Urinary bladder (tissue), 4 donors: ENCODE data around the gene TIPRL. TPM values are rescaled to one million over a fixed set of nuclear protein-coding genes. Genes with fewer than 3 reads are reported as not detected.
"Not testable (repeated sequence)": the region's sequence is repeated elsewhere in the genome, so short reads cannot be mapped to it uniquely, and the experiment has no call there.

Experiments
- DNase-seq: peaks from one replicate; pipeline ENCODE4 v3.0.0-alpha.2; 2015; ENCODE audit errors: extremely low spot score
- H3K27ac ChIP-seq: one replicate; pipeline ENCODE4 v1.5.1; 2013; ENCODE audit warnings: low read depth, mild to moderate bottlenecking, moderate library complexity
- H3K36me3 ChIP-seq: one replicate; pipeline ENCODE4 v1.6.1; 2013; ENCODE audit warnings: mild to moderate bottlenecking, moderate library complexity; ENCODE audit not compliant: insufficient read depth
- H3K4me1 ChIP-seq: one replicate; pipeline ENCODE4 v1.6.1; 2013; ENCODE audit warnings: mild to moderate bottlenecking, moderate library complexity; ENCODE audit not compliant: insufficient read depth
- H3K4me3 ChIP-seq: one replicate; pipeline ENCODE4 v1.5.1; 2013; ENCODE audit warnings: low read depth, low read length
- WGBS: extraction: QIAGEN DNeasy Blood & Tissue Kit; methylation state at CpG from one replicate; pipeline ENCODE4 v1.1.7; 2013; 5-methylcytosine and 5-hydroxymethylcytosine counted together
- polyA plus RNA-seq: library from polyadenylated mRNA; stranded (reverse); fragments of 200-250 nt; gene quantifications from one replicate; pipeline ENCODE4 v1.2.3, GENCODE V29; 2013
- total RNA-seq: library from RNA; depleted of rRNA; stranded (reverse); fragments of >200 nt; gene quantifications from one replicate; pipeline ENCODE4 v1.2.3, GENCODE V29; 2014
- donor health status: healthy with polysubstance abuse.
- donor health status: healthy.

The TIPRL gene
- total and polyA plus RNA-seq, 2 donors: 24.6 to 58.9 TPM

DNA sequence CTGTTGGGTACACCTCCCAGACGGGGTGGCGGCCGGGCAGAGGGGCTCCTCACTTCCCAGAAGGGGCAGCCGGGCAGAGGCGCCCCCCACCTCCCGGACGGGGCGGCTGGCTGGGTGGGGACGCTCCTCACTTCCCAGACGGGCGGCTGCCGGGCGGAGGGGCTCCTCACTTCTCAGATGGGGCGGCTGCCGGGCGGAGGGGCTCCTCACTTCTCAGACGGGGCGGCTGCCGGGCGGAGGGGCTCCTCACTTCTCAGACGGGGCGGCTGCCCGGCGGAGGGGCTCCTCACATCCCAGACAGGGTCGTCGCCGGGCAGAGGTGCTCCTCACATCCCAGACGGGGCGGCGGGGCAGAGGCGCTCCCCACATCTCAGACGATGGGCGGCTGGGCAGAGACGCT, 28.9 kb downstream of the TIPRL start:
- H3K4me1 ChIP-seq, DNase-seq, H3K27ac ChIP-seq, H3K36me3 ChIP-seq, H3K4me3 ChIP-seq: not testable (repeated sequence)
- 88% methylated on average over 27 of the region's 34 CpGs for WGBS

DNA sequence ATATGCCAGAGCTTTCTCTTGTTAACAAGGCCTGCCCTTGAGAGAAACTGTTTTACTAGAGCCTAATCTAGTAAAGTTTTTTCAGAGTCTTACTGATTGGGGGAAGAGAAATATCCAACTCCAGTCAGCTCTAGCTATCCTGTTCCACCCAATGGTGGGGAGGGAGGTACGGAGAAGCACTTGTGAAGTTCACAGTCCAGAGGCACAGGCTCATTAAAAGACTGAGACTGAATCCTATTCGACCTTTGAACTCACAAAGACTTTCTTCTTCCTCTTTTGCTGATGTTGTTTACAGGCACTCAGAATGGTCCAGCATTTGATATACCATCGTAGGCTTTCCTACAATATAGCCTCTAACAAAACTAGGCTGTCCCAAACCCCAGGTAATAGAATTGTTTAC, 31.6 kb downstream of the TIPRL start:
- Histone ChIP-seq H3K36me3 (no peaks in the 10 kb centered on the region), H3K4me3 (no peak overlapping the region), H3K27ac (no peak overlapping the region), H3K4me1 (no peaks in the 10 kb centered on the region)
- DNase-seq: no peak
- WGBS: 85% methylated on average over 3 of the region's 3 CpGs

DNA sequence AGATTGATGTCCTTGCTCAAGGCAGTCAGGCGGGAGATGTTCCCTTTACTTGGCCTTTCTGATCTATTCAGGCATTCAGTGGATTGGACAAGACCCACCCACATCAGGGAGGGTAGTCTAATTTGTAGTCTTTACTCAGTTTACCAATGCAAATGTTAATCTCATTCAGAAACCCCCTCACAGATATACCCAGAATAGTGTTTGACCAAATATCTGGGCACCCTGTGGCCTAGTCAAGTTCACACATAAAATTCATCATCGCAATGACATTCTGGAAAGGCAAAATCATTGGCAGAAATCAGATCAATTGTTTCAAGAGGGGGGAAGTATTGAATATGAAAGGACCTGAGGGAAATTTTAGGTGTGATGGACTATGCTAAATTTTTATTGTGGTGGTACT, 34.6 kb downstream of the TIPRL start:
- no peak for DNase-seq
- Histone ChIP-seq H3K27ac (no peak overlapping the region), H3K4me1 (no peaks in the 10 kb centered on the region), H3K4me3 (no peak overlapping the region), H3K36me3 (no peaks in the 10 kb centered on the region)
- WGBS: 97% methylated on average over 2 of the region's 2 CpGs

DNA sequence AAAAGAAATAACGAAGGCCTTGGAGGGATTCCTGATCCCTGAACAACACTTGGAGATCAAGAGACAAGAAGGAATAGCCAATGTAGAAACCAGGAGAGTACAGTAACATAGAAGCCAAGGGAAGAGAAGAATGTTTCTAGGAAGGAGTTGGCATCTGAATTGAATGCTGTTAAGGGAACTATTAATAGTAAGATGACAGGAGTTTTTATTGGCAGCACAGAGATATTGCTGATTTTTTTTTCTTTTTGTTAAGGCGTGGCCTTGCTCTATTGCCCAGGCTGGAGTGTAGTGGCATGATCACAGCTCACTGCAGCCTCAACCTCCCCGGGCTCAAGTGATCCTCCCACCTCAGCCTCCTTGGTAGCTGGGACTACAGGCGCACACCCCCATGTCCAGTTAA, 37.4 kb downstream of the TIPRL start:
- DNase-seq: no peak
- 87% methylated on average over 4 of the region's 4 CpGs for WGBS
- H3K4me3 ChIP-seq: no peak overlapping the region
- no peaks in the 10 kb centered on the region for H3K4me1 ChIP-seq
- no peaks in the 10 kb centered on the region for H3K36me3 ChIP-seq
- no peak overlapping the region for H3K27ac ChIP-seq

DNA sequence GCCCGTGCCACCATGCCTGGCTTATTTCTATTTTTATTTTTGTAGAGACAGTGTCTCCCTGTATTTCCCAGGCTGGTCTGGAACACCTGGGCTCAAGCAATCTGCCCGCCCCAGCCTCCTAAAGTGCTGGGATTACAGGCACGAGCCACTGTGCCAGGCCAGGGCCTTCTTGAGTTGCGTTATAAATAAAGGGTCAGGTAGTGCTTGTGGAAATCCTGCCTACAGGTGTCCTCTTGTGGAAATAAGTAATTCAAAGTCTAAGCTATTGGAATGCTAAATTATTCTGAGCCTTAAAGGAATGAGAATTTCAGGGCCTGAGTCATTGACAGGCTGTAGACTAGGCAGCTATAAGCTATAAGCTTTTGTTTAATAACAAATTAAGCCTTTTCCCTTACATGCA, 38.9 kb downstream of the TIPRL start:
- H3K27ac ChIP-seq: no peak overlapping the region
- DNase-seq: no peak
- H3K4me3 ChIP-seq: no peak overlapping the region
- H3K36me3 ChIP-seq: no peaks in the 10 kb centered on the region
- no peaks in the 10 kb centered on the region for H3K4me1 ChIP-seq
- WGBS: 95% methylated on average over 4 of the region's 4 CpGs

DNA sequence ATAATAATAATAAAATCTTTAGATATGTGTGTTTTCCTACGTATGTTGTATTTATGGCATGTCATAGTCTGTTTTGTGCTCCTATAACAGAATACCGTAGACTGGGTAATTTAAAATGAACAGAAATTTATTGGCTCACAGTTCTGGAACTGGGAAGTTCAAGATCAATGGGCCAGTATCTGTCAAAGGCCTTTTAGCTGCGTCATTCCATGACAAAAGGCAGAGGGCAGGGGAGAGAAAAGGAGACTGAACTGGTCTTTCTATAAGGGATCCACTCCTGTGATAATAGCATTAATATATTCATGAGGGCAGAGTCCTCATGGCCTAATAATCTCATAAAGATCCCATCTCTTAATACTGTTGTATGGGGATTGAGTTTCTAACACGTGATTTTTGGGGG, 39.9 kb downstream of the TIPRL start:
- no peak for DNase-seq
- WGBS: 80% methylated on average over 4 of the region's 4 CpGs
- no peak overlapping the region for H3K27ac ChIP-seq
- no peaks in the 10 kb centered on the region for H3K36me3 ChIP-seq
- H3K4me1 ChIP-seq: no peaks in the 10 kb centered on the region
- no peak overlapping the region for H3K4me3 ChIP-seq

DNA sequence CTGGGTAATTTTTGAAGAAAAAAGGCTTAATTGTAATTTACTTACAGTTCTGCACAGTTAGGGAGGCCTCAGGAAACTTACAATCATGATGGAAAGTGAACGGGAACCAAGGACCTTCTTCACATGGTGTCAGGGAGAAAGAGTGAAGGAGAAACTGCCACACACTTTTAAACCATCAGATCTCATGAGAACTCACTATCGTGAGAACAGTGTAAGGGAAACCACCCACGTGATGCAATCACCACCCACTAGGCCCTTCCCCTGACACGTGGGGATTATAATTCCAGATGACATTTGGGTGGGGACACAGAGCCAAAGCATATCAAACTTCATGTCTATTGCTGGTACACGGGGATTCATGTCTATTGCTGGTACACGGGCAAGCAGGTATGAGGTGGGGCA, 41.7 kb downstream of the TIPRL start:
- WGBS: 77% methylated on average over 6 of the region's 6 CpGs
- Histone ChIP-seq H3K36me3 (no peaks in the 10 kb centered on the region), H3K4me1 (no peaks in the 10 kb centered on the region), H3K27ac (no peak overlapping the region), H3K4me3 (no peak overlapping the region)
- no peak for DNase-seq

DNA sequence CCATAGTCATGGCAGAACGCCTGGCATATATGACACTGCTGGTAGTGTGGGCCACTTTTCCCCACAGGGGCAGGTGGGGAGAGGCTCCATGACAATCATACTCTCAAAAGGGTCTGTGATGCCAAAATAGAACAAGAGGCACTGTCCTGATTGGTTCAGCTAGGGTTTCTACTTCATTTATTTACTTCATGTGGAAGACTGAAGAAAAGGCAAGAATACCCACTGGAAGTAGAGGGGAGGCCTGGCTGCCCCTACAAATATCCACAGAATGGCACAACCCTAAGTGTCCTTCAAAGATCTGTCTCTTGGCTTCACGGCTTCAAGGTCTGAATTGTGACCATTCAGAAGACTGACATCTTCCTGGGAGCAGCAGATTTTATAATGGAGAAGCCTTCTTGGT, 42.5 kb downstream of the TIPRL start:
- H3K4me3 ChIP-seq: no peak overlapping the region
- no peak for DNase-seq
- H3K27ac ChIP-seq: no peak overlapping the region
- WGBS: 84% methylated on average over 2 of the region's 2 CpGs
- H3K36me3 ChIP-seq: no peaks in the 10 kb centered on the region
- H3K4me1 ChIP-seq: no peaks in the 10 kb centered on the region

DNA sequence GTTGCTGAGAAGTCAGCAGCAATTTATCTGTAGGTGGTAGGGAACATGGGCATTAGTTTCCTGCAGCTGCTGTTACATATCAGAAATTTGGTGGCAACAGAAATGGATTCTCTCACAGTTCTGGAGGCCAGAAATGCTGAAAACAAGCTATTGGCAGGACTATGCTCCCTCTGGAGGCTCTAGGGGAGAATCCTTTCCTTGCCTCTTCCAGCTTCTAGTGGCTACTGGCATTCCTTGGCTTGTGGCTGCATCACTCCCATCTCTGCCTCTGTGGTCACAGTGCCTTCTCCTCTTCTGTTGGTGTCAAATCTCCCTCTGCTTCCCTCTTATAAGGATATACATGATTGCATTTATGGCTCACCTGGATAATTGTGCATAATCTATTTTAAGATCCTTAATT, 44.5 kb downstream of the TIPRL start:
- Histone ChIP-seq H3K27ac (no peak overlapping the region), H3K4me3 (no peak overlapping the region), H3K36me3 (no peaks in the 10 kb centered on the region), H3K4me1 (peaks cover 1% of the 10 kb centered on the region)
- DNase-seq: no peak

DNA sequence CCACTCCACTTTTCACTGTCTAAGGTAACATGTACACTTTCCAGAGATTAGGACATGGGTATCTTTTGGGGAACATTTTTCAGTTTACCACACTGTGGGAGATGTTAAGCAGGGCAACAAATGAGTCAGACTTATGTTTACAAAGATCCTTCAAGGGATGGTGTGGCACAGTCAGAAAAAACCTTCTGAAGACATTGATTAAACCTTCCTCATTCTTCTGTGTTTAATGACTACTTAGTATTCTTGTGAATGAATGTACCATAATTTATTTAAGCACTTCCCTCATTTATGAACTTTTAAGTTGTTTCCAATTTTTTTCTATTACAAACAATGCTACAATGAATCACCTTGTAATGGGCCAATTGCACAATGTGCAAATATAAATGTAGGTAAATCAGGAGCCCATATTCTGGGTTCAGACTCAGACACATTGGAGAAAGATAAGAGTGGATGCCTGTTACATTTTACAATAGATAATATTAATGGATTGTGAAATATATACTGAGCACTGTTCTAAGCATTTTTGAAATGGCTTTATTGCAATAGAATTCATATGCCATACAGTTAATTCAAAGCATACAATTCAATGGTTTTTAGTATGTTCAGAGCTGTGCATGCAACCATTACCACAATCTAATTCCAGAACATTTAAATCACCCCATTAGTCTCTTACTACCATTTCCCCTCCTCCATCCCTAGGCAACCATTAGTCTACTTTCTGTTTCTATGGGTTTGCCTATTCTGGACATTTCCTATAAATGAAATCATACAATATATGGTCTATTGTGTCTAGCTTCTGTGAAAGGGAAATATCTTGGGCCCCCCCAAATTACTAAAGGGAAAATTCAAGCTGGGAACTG, 45.1 kb downstream of the TIPRL start:
- Histone ChIP-seq H3K4me1 (peaks cover 1% of the 10 kb centered on the region), H3K4me3 (no peak overlapping the region), H3K36me3 (no peaks in the 10 kb centered on the region), H3K27ac (no peak overlapping the region)
- no peak for DNase-seq

DNA sequence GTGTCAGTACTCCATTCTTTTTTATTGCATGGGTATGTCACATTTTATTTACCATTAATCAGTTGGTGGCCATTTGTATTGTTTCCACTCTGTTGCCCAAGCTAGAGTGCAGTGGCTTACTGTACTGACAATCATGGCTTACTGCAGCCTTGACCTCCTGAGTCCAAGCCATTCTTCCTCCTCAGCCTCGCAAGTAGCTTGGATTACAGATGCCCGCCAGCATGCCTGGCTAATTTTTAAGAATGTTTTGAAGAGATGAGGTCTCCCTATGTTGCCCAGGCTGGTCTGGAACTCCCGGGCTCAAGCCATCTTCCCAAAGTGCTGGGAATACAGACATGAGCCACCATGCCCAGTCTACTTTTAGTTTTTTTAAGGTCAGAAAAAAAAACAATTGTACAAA, 46.2 kb downstream of the TIPRL start:
- peaks cover 1% of the 10 kb centered on the region for H3K4me1 ChIP-seq
- 84% methylated on average over 3 of the region's 3 CpGs for WGBS
- H3K27ac ChIP-seq: no peak overlapping the region
- DNase-seq: no peak
- H3K36me3 ChIP-seq: no peaks in the 10 kb centered on the region
- no peak overlapping the region for H3K4me3 ChIP-seq

DNA sequence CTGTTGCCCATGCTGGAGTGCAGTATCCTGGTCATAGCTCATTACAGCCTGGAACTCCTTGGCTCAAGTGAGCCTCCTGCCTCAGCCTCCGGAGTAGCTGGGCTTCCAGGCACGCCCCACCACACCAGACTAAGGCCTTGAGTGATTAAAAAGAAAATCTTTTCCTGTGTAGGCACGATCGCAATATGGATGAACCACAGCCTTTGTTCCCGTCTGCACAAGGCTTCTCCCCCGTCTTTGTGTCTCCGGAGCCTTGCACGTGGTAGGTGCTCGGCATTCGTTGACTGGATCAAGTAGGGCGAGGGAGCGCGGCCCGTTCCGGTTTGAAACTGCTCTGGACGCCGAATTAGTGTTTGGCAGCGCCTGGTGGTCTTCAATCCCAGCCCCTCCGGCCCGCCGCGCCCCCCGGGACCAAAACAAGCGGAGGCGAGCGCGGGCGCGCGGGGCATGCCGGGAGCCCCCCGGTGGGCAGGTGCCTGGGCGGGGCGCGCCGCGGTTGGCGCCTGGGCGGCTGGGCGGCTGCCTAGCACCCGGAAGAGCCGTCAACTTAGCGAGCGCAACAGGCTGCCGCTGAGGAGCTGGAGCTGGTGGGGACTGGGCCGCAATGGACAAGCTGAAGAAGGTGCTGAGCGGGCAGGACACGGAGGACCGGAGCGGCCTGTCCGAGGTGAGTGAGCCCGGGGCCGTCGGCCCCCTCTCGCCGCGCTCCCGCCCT, 46.9 kb downstream of the TIPRL start, which contains the start of gene SFT2D2:
TSS of gene SFT2D2 (plus strand) at position 529 of the 715 bp plus-strand sequence. CDS start at position 605, 76 bp downstream.
- Histone ChIP-seq H3K36me3 (no peaks in the 10 kb centered on the region), H3K27ac (peak within 1 kb of the TSS; percentile 84), H3K4me3 (peak within 1 kb of the TSS; percentile 96), H3K4me1 (peaks cover 1% of the 10 kb centered on the region)
- DNase-seq: no peak
- 2% methylated on average over 58 of the region's 58 CpGs for WGBS

DNA sequence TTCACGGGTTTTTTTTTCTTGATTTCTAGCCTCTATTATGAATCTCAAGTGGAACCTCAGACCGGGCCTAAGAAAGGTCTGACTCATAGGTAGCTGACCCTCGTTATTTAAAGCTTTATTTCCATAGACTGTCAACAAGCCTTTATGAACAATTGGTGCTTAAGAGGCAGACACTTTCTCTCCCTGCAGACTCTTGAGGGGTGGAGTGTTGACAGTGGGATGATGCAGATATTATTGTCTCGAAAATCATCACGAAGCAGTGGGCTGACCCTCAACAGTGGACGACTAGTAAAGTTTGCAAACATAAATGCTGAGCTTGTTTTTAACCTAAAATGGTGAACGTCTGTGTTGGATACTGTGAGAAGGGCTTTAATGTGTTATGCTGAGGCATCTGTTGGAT, 48.9 kb downstream of the TIPRL start:
- 56% methylated on average over 7 of the region's 7 CpGs for WGBS
- Histone ChIP-seq H3K27ac (no peak overlapping the region), H3K4me3 (no peak overlapping the region), H3K4me1 (peaks cover 1% of the 10 kb centered on the region), H3K36me3 (no peaks in the 10 kb centered on the region)
- DNase-seq: no peak

DNA sequence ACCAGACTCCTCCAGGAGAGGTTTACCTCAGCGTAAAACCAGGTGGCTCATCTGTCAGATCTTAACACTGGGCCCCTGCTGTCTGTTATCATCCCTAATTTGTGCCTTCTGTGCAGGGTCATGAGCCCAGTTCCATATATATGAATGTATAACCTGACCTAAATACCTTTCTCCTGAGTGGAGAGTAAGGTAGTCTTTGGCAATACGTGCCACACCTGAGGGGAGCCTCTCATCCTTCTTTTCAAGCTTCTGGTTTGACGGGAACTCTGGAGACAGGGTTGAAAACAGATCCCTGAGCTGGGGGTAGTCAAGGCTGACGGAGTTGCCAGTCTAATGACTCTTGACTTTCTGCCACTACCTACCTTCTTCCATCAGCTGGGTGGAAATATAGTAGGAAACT, 51.1 kb downstream of the TIPRL start:
- Histone ChIP-seq H3K27ac (no peak overlapping the region), H3K36me3 (no peaks in the 10 kb centered on the region), H3K4me1 (peaks cover 1% of the 10 kb centered on the region), H3K4me3 (no peak overlapping the region)
- WGBS: 98% methylated on average over 4 of the region's 4 CpGs
- DNase-seq: no peak
